NCI-H1930 (cell line): Measurements from ENCODE around the gene TMCC1.
"Not testable (repeated sequence)": the region's sequence is repeated elsewhere in the genome, so short reads cannot be mapped to it uniquely, and the experiment has no call there.

ENCODE experiments used
- DNase-seq, 2 experiments: peaks; one replicate each; lab custom pipeline; 2025; lab: John Stamatoyannopoulos, UW

The TMCC1 gene

DNA sequence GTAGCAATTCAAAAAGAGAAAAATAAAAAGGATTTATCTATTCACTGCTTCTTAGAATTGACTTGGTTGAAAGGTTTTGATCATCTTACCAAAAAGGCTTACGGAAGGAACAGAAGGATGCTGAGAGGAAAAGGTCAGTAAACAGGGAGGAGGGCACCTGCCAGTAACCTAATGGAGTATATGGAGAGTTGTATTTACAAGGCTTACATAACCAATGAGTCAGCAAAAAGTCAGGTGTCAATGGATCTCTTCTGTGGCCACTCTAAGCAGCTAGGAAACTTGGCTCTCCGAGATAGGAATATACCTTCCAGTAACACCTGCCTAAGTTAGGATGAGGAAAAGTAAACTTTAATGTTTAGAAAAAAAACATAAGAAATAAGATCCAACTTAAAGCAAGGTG lies 206.6 kb downstream of the TMCC1 start:
- peak in 1 of 2 experiments; percentile 46 for DNase-seq

DNA sequence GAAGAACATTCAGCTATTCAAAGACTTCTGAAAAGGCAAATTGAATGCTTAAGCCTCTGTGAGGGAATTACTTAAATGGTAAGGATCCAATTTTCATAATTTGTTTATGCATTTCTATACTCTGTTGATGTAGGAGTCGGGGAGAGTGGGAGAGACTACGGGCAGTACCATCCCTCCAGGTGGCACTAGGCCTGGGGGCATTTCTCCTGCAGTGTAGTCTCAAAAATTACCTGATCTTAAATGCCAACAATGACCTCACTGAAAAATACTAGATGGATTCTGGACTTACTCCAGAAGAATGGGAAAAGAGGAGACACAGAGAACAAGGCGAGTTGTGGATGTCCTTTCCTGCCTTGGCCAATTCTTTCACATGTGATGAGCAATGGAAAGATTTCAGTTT lies 209.2 kb downstream of the TMCC1 start:
- no peak for DNase-seq

- no peak for DNase-seq
Measured at GRCh38 chr3:129683201-129683600, 210.3 kb downstream of the TMCC1 start.

DNA sequence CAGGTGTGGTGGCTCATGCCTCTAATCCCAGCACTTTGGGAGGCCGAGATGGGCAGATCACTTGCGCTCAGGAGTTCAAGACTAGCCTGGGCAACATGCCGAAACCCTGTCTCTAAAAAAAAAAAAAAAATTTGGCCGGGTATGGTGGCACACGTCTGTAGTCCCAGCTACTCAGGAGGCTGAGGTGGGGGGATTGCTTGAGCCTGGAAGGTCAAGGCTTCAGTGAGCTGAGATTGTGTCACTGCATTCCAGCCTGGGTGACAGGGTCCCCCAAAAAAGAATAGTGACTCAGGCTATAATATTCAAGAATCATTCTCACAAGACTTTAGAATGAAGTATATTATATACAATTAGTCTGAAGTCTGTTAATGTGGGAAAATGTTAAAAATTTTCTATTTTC lies 216.5 kb downstream of the TMCC1 start:
- no peak for DNase-seq

GRCh38 chr3:129674798-129675123 lies 218.8 kb downstream of the TMCC1 start:
- DNase-seq = not testable (repeated sequence)

DNA sequence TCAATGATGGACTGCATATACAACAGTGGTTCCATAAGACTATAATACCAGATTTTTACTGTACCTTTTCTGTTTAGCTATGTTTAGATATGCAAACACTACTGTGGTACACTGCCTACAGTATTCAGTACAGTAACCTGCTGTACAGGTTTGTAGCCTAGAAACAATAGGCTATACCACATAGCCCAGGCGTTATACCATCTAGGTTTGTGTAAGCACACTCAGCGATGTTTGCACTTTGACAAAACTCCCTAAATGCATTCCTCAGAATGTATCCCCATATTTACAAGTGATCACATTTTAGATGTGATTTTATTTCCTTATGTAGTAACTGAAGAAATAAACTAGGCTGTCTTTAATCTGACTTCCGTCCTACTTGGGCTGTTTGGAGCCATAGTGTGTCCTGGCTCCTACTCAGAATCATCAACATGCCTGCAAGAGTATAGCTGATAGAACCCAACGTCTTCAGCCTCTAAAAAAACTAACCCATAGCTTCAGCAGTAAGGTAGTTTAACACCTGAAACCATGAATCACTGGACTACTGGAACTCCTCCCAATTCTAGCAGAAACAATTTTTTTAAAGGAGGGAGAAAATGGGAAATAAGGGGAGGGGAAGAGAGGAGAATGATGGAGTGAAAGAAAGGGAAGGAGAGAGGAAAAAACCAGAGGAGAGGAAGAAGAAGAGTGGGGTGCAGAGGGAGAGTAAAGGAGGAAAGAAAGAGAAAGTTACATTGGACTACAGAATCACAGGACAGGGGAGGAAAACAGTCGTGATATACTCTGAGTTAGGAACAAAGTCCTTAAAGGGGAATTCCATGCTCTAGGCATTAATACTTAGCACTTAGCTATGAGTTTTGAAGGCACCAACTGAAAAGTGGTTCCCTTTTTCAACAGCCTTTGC lies 219.4 kb downstream of the TMCC1 start:
- no peak for DNase-seq

DNA sequence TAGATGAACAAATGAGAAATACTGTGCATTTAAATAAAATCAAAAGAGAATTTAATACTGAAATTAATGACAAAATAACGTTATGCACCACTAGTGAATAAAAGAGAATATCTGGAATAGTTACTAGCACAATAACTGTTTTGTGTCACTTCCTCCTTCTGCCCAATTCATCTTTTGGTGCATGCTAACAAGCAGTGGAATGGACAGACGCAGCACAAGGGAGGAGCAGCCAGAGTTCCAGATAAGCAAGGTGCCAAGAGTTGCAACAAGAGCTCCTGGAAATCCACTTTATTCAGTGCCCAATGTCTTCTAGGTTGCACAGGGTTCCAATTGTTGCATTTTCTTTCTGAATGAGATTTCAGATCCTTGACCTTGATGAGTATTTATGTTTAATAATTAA lies 220.5 kb downstream of the TMCC1 start:
- DNase-seq = no peak

DNA sequence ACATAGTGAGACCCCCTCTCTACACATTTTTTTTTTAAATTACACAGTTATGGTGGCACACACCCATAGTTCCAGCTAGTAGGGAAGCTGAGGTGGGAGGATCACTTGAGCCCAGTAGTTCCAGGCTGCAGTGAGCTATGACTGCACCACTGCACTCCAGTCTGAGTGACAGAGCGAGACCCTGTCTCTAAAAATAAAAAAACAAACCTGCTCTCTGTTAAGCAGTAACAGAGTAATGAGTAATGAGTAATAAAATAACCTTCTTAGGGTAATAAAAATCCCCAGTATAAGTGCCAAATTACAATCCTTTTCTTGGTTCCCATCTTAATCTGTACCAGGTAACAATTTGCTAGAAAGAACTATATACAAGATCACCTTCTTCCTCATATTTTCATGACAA lies 221.1 kb downstream of the TMCC1 start:
- DNase-seq = no peak

DNA sequence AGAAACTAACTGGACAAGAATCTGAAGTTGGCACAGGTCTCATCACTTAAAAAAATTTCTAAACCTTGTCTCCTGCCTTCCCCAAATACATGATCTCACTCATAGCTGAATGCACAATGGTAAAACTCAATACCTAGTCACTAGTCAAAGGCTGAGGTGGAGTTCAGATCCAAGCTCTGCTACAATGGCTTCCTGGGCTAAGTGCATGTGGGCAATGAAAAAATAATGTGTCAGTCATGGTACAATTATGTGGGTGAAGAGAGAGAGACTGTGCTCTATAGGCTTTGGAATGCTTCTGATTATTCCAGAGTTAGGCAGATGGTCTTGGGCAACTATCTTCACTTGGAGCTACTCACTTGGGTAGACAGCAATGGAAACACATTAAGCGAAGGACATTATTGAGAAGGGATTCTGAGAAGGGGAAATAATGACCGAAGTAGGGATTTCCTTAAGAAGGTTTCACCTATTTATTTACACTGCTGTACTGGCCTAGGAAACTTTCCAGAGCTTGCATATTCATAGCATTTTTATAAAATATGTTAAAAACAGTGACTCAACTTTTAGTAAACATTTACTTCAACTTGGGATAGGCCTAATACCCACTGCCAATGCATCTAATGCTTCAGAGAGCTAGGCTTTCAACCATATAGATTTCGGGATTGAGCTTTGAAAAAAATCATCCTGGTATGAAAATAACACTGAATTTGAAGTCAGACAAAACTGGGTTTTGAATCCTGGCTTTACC lies 228.3 kb downstream of the TMCC1 start:
- no peak for DNase-seq

DNA sequence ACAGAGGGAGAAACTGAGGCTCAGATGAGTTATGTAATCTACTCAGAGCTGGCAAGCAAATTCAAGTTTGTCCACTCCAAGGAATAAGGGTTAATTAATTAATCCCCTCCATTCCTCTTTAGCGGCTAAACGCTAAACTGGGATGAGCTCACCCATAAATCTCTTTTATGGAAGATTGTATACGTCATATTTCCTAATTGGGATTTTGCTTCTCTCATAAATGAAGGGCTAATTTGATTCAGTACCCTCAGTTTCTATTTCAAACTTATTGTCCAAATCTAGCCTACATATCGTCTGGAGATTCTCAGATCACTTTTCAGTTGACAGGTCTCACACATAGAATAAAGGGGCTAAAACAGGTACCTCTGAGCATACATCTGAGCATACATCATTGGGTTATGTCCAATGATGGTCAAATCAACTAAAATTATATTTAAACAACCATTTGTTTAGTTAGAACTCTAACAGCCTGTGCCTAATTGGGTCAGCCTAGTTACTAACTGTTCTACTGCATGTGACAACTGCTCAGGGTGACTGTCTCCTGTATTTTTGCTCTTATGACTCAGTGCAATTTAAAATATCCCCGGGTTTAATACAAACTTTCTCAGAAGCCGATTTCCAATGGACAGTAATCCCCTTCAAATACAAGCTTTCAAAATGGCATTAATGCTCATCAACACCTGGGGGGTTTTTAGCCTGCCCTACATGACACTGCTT lies 229.4 kb downstream of the TMCC1 start:
- DNase-seq = peak; percentile 14 to 16

GRCh38 chr3:129663045-129663446 lies 230.5 kb downstream of the TMCC1 start:
- no peak for DNase-seq

GRCh38 chr3:129662191-129662608 lies 231.3 kb downstream of the TMCC1 start:
- DNase-seq = no peak

DNA sequence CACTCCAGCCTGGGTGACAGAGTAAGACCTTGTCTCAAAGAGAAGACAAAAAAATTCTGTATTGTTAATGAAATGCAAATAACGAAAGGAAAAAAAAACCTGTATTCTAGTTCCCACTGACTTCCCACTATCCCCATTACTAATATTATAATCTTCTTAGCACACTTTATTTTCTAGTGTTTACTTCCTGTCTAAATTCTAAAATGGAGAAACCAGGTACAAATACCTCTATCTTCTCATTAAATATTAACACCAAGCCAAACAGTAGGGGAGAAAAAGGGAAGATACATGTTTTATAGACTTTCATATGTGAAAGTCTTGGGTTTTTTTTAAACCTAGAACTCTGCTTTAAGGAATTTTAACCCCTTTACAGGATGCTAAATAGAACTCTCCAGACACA lies 231.7 kb downstream of the TMCC1 start:
- DNase-seq = no peak

DNA sequence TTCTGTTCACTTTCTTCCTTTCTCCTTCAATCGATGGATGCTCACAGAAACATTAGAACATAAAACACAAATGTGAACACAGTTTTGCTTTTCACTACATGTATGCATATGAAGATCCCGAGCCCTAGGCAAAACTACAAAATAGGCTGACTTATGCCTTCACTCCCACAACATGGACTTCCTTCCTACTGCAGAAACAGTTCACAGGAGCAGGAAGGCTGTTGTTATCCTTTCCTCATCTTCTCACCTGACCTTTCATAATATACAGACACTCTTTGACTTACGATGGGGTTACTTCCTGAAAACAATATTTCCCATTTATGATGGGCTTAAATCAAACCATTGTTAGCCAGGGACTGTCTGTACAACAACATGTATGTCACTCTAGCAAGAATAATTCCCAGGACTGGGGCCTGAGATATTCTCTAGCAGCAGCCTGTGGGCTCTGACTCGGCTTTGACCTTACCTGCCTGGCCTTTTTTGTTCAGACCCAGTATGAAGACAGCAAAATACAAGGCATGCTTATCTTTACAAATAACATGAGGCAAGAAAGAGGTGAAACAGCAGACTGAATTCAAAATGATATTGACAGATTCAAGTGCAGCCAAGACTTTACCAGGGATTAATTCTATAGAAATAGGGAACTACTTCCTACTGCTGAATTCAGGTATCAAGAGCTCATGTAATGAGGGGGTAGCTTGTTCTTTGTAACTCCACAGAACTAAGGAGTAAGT lies 235.2 kb downstream of the TMCC1 start:
- no peak for DNase-seq

DNA sequence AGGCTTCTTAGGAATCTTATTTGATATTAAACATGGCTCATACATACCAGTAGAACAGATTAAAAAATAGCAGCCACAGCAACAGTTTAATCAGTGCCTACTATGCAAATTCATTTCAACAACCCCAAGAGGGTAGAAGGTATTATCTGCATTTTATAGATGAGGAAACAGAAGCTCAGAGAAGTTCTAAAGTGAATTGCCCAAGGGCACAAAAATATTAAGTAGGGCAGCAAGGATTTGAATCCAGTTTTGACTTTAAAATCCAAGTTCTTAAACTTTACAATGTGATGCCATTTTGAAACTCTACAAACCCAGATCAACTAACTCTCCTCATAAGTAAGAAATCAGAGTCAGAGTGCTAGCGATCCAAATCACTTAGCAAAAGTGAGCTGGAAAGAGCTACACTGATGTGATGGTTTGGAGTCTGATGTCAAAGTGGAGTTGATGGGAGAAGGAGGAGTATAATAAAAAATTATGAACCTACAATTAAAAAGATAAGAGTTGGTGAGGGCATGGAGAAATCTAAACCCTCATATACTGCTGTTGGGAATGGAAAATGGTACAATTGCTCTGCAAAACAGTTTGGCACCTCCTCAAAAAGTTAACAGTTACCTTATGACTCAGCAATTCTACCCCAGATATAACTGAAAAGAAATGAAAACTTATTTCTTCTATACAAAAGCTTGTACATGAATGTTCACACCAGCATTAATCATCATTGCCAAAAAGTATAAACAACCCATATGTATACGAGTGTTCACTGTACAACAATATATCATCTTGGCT lies 236.1 kb downstream of the TMCC1 start:
- DNase-seq = no peak

GRCh38 chr3:129656659-129657247 lies 236.8 kb downstream of the TMCC1 start:
- DNase-seq = no peak

- no peak for DNase-seq
Measured at GRCh38 chr3:129655291-129655700, 238.2 kb downstream of the TMCC1 start.

DNA sequence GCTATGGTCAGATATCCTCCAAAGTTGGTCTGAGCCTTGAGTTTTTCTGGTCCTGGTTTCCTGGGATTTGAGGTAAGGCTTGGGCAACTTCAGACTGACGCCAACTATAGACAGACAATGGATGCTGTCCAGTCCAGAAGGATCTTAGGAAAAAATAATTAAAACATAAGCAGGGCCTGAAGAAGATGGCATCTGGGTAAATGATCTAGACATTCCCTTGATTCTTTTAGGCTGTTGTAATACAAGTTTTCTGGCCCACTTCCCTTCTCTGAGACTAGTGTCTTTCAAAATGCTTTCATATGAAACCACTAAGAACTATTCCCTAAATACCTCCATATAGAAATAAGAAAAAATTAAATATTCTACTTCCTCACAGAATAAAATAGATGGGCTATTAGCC lies 239.4 kb downstream of the TMCC1 start:
- no peak for DNase-seq

DNA sequence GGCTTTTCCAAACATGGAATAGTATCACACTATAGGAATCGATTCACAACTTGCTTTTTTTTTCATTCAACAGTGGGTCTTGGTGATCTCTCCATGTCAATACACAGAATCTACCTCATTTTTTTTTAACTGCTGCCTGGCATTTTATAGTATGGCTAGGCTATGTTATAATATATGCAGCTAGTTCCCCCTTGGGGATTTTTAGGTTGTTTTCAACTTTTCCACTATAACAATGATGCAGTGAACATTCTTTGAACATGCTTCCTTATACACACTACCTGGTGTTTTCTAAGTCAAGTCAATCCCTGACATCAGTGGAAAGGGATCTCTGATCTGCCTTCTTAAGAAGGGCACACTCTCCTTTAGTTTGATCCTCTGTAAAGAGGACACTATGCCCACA lies 240.5 kb downstream of the TMCC1 start:
- no peak for DNase-seq

DNA sequence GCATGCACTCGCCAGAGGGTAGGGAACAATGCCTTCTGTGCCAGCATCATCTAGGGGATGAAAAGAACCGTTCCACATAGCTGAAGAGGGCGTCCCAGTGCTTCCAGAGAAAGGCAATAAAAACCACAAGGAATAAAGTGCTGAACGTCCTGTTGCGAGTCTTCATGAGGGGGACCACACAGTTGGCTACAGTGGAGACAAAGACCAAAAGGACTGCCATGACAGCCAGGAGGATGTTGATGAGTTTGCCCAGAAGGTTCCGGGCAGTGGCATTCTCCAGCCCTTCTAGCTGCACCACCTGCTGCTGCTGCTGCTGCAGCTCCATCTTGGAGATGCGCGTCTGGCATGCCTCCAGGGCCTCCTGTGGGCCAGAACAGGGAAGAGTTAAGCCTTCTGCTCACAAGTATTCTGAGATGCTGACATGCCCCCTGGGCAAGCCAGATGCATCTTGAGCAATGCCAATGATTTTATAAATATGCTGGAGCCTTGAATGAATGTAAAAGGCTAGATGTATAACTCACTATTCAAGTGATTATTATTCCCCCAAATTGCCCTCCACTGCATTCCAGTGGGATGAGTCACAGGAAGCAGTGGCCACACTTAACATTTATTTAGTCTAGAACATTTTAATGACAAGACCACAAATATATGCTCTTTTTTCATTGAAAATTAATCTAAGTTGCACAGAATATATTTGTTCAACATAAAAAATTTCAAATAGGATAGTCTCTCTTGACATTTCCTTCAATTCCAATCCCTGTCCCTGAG lies 241.9 kb downstream of the TMCC1 start:
- DNase-seq = no peak
